Measurements from ENCODE around the gene FAM180A.

DNA sequence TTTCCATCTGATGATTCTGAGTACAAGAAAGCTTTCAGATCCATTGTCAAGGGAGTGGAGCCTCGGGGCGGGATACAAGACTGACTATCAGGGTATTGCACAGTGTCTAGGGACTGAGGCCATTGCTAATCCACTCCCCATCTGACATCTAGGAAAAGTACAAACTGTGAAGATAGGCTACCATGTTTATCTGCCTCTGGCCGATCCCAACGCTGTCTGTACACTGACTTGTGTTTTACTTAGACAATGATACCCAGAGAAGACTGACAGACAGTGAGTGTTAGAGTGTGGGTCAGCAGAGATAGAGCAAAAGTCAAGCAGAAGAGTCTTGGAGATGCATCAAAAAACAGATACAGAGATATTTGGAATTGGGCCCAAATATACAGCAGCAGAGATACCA lies 17.5 kb downstream of the FAM180A start:
- TF ChIP-seq, protein P1, sequence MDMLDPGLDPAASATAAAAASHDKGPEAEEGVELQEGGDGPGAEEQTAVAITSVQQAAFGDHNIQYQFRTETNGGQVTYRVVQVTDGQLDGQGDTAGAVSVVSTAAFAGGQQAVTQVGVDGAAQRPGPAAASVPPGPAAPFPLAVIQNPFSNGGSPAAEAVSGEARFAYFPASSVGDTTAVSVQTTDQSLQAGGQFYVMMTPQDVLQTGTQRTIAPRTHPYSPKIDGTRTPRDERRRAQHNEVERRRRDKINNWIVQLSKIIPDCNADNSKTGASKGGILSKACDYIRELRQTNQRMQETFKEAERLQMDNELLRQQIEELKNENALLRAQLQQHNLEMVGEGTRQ (IDR thresholded peaks at IDR 0.05; ENCODE audit: low read length): no peak
- TF ChIP-seq, protein P2, sequence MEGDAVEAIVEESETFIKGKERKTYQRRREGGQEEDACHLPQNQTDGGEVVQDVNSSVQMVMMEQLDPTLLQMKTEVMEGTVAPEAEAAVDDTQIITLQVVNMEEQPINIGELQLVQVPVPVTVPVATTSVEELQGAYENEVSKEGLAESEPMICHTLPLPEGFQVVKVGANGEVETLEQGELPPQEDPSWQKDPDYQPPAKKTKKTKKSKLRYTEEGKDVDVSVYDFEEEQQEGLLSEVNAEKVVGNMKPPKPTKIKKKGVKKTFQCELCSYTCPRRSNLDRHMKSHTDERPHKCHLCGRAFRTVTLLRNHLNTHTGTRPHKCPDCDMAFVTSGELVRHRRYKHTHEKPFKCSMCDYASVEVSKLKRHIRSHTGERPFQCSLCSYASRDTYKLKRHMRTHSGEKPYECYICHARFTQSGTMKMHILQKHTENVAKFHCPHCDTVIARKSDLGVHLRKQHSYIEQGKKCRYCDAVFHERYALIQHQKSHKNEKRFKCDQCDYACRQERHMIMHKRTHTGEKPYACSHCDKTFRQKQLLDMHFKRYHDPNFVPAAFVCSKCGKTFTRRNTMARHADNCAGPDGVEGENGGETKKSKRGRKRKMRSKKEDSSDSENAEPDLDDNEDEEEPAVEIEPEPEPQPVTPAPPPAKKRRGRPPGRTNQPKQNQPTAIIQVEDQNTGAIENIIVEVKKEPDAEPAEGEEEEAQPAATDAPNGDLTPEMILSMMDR (IDR thresholded peaks at IDR 0.05; ENCODE audit: control extremely low read depth in 1 of 3, insufficient read depth in 1 of 3, low read depth in 1 of 3, low read length in 3 of 3): no peak
- TF ChIP-seq RAD21 (IDR thresholded peaks at IDR 0.05 in 1 of 2, conservative IDR thresholded peaks at IDR 0.05 in 1 of 2; ENCODE audit: low read depth in 2 of 2, low read length in 2 of 2) (no peak), POLR2A (IDR thresholded peaks at IDR 0.05; ENCODE audit: control extremely low read depth in 1 of 2, low read depth in 2 of 2, low read length in 2 of 2) (no peak), KDM5A (IDR thresholded peaks at IDR 0.05; ENCODE audit: low read length) (no peak), SP2 (IDR thresholded peaks at IDR 0.05; ENCODE audit: low read length) (no peak), POLR2AphosphoS5 (IDR thresholded peaks at IDR 0.05; ENCODE audit: low read depth, low read length) (no peak), ZNF274 (IDR thresholded peaks at IDR 0.05; ENCODE audit: borderline replicate concordance, extremely low read depth, low read length) (no peak), BRCA1 (IDR thresholded peaks at IDR 0.05; ENCODE audit: low read depth, low read length) (no peak)
- TF ChIP-seq, protein P3, sequence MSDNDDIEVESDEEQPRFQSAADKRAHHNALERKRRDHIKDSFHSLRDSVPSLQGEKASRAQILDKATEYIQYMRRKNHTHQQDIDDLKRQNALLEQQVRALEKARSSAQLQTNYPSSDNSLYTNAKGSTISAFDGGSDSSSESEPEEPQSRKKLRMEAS (IDR thresholded peaks at IDR 0.05): no peak
